GM21825 (cell line): ENCODE data around the gene ITPR1.

Experiments
- ATAC-seq: cut with Tn5 transposase; IDR thresholded peaks from one replicate; pipeline ENCODE4 v1.9.1; 2021; ENCODE audit warnings: mild to moderate bottlenecking, moderate library complexity; ENCODE audit not compliant: unreplicated experiment

The ITPR1 gene

DNA sequence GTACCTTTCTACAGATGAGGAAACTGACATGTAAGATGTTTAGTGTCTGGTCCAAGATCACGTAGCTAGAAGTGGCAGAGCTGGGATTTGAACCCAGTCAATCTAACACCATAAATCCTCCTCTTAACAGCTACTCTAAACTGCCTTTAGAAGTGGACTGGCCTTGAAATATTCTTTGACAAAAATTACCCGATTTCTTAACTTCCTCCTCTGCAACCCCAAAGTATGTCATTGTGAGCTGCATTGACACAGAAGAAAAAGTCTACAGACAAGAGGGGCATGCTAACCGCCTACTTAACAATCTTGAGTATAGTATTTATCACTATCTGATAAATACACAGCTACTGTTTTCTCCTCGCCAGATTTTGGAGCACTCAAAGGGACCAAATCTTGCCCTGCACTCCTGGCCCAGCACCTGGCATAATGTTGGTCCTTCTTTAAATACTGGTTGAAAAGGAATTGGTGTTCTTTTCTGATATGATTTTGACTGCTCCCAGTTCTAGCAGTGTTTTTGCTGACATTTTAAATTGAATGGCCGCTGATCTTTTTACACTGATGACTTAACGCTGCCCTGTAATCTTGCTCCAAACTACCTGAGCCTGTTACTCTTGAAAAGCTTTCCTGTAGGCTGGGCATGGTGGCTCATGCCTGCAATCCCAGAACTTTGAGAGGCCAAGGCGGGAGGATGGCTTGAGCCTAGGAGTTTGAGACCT lies 36.9 kb downstream of the ITPR1 start:
- no peak for ATAC-seq

DNA sequence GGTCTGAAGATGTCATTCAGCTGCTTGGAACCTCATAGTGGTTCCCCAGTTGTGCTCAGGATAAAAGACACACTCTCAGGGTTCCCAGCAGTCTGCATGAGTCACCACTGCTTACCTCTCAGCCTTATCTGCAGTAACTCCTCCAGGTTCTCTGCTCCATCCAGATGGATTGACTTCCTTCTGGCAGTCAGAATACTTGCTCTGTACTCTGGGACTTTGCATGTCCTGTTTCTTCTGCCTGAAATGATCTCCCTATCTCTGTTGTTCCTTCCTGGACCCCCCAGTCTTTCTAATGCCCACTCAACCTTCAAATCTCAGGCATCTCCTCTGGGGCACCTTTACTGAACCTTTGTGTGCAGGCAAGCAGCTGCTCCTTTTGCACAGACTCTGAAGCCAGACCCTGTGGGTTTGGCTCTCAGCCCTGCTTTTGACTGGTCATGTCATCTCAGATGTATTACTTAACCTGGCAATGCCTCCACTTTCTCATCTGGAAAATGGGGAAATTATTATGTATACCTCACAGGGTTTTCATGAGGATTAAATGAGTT lies 38.4 kb downstream of the ITPR1 start:
- no peak for ATAC-seq

DNA sequence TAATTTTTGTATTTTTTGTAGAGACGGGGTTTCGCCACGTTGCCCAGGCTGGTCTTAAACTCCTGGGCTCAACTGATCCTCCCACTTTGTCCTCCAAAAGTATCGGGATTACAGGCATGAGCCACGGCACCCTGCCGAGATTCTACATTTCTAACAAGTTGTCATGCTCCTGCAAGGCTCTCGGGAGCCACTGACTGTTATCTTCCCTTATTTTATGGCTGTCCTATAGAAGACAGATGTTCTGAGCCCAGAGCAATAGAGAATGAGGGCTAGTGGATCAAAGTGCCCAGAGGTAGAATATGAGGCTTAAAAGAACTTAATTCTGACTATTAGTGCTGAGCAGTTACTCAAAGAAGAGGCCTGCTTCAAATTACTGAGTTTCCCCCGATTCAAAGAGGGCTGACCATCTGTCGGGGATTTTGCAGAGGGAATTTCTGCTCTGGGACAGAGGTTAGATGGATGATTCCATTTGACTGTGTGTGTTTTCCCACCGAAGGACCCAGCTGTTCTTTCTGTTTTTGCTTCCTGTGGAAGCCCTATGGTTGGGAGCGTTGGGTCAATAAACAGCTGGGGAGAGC lies 39.5 kb downstream of the ITPR1 start:
- no peak for ATAC-seq

DNA sequence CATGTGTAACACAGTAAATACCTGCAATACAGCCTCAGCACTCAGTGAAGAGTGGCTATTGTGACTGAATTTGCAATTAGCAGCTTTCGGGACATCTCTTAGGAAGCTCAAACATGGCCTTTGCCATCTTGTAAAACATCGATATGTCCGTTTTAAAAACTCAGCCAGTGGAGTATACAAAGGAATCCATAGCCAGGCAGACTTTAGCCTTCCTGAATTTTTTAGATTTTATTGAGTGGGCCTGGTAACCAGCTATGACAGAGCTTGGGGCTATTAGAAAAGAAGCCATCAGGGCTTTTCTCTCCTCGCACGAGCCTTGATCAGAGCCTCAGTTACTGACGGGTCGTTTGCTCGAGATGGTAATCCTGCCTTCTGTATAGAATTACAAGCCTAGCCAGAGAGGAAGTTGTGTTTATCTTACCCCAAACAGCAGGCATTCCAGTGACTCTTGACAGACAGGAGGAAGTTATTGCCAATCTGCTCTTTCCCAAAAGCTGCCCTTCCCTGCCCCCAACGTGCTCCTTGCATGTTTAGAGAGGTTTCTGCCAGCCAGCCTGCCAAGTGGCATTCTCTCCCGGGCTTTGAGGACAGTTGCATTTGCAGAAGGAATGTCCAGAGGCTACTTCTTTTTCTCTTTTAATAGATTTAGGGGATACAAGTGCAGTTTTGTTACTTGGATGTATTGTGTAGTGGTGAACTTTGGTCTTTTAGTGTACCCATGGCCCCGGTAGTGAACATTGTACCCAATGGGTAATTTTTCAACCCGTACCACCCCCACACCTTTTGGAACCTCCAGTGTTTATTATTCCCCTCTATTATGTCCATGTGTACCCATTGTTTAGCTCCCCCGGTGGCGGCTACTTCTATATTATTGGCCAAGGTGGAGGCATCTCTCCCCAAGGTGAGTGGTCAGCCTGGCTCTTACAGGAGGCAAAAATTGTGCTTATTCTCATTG lies 40.6 kb downstream of the ITPR1 start:
- no peak for ATAC-seq

DNA sequence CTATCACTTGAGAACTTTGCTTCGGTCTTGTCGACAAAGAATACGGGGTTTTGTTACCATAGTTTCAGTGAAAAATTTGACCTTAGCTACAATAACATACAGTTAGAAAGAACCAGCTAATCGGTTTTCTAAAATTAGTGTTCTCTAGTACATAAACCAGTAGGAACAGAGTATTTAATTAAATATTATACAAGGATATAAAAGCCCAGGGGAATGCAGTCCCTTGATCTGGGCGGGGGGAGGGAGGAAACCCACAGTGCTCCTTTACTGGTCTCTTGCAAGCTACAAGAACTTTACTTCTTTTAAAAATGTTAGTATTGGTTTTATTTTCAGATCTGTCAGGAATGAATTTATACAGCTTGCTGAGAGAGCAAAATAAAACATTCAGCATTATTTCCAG lies 41.8 kb downstream of the ITPR1 start:
- no peak for ATAC-seq

DNA sequence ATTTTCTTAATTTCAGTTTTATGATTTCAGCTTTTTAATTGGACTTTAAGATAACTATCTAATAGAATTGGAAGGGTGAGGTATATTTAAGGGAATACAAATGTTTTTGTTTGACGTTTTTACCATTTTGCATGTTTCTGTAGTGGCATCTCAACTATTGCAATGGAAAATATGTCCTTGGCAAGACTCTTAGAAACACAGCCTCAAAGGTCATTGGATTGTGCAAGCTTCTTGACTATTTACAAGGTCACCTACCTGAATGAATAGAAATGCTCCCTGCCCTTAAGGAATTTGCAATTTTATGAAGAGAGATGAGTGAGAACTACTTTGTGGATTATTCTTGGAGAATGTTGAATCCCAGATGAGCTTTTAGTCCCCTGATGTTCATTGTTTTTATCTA lies 43.1 kb downstream of the ITPR1 start:
- no peak for ATAC-seq

DNA sequence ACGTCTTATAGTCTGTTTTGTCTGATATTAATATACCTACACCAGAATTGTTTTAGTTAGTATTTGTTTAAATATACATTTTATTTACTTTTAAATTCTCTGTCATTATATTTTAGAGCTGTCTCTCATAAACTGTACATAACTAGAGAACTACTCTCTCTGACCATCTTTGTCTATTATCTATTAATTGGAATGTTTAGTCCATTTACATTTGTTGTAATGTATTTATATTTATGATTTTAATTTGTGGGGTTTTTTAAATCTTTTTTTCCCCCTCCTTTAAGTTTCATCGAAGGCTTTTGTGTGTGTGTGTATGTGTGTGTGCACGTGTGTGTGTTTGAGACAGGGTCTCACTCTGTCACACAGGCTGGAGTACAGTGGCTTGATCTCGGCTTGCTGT lies 47.1 kb downstream of the ITPR1 start:
- ATAC-seq: no peak

DNA sequence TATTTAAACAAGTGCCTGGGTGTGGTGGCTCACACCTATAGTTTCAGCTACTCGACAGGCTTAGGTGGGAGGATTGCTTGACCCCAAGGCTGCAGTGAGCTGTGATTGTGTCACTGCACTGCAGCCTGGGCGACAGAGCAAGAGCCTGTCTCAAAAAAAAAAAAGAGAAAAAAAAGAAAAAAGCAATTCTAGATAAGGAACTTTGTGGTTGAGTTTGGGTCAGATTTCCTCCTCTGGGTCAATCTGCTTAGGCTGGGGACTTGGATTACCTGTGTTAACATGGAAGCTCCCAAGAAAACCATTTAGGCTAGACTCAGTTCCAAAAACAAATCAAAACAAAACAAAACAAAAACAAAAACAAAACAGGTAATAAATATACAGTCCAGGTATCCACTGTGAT lies 50.0 kb downstream of the ITPR1 start:
- ATAC-seq: no peak

DNA sequence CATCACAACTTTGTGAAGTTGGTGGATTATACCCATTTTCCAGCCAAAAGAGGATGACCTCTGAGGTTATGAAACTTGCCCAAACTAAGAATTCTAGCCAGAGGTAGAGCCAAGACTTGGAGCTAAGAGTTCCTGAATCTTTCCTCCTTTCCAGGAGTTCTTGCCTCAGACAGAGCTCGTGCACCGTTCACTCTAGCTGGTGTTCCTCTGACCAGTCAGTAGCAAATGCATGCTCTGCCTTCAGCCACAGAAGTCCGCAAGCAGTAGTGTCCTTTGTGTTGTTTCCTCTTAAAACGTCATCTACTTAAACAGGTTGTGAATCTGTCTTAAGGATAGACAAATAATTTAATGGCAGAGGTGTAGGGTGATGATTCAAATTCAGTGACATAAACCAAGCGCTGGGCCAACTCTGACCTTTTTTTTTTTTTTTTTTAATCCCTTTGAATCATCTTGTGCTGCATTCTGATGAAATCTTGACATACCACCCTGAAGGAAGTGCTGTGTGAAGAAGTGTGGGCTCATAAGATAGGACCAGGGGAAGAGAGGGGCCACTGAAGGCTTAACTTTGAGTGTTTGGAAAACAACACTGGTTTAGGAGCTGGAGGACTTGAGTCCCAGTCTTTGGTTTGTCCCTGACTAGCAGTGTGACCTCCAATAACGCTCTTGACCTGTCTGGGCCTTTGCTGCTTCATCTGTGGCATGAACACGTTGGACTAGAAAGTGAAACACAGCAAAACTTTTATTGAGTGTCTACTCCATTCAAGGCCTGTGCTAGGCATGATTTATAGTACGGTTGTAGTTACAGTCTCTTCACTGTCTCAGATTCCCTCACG lies 53.4 kb downstream of the ITPR1 start:
- ATAC-seq: no peak

DNA sequence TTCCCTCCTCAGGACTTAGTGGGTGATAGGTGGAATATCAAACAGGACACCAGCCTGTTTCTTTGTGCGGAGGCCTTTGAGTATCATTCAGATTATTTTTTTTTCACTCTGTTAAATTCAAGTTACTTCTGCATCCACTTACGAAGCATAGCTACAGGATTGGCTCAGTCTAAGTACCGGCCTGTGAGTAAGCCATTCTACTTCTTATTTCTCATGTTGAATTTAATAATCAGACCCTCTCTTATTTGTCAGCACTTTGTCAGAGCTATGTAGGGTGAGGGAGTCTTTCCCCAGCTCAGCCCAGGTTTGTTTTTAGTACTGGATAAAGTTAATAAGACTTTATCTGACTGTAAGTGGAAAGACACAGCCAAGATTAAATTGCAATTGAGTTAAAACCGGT lies 54.7 kb downstream of the ITPR1 start:
- no peak for ATAC-seq

DNA sequence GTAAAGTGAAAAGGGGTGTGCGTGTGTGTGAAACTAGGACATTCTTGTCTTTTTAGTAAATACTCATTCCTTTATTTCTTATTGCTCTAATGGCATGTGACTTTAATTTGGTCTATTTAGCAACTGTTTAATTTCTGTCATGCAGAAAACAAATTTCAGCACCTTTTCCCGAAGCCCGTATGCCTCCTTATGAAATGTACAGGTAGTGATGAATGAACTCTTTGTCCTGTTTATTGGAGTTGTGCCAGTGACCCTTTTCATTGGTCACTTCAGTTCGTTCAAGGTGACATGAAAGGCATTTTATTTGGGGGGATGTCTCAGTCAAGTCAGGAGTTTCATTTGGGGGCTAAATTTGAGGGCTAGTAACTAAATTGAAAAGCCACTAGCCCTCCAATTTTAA lies 55.2 kb downstream of the ITPR1 start:
- ATAC-seq: no peak

DNA sequence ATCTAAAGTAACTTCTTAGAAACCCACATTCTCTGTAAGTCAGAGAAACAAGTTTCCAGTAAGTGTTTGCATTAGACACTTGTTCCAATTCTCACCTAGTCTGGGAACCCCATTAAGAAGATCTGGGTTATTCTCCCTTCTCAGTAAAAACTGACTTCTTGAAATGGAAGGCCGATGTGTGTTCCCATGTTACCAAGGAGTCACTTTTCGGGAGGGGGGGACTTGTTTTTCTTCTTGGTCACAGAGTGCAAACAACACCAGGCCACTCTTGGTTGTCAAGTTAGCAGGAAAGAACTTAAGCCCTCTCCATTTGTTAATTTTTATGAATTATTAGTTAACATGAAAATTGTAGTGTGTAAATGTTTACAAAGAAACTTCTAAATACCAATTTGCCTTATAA lies 55.6 kb downstream of the ITPR1 start:
- no peak for ATAC-seq

DNA sequence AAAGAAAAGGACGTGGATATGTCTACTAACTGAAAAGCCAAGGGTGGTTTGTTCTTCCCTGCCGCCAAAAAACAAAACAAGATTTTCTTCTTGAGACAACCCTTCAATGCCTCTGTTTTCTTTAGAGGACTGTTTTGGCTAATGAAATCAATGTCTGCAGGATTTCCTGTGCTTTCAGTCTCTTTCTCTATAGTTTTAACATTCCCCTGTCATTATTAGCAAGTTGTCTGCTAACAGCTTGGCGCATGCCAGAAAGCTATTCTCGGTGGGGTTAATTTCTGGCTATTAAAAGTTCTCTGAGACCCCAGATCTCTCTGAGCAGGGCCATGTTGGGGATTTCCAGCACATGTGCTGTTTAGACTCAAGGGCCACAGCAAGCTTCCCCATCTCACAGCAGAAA lies 56.7 kb downstream of the ITPR1 start:
- no peak for ATAC-seq

DNA sequence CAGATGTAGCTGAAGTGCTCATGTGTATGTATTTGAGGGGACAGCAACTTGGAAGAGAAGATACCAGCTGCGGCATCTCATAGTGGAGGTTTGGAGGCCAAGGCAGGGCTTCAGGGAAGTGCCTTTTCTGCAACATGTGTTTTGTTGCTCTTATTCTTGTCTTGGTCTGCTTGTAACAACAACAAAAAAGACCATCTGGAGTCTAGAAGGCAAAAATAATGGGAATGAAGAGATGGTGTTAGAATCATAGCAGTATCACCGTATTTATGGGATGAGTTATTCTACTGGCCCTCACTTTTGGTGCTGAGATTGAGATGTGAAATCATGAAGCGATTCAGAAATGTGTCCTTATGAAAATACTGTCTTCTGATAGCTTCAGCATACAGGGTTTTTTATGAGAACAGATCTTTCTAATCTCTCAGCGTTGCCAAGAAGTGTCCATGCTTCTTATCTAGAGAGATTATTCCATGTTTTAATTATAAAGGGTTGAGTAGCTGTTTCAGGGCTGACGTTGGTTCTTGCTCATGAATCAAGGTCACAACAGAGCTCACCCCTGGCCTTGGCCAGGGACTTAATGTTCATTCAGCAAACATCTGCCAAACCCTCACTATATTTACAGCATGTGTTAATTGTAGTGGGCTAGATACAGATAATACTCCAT lies 58.0 kb downstream of the ITPR1 start:
- ATAC-seq: no peak

DNA sequence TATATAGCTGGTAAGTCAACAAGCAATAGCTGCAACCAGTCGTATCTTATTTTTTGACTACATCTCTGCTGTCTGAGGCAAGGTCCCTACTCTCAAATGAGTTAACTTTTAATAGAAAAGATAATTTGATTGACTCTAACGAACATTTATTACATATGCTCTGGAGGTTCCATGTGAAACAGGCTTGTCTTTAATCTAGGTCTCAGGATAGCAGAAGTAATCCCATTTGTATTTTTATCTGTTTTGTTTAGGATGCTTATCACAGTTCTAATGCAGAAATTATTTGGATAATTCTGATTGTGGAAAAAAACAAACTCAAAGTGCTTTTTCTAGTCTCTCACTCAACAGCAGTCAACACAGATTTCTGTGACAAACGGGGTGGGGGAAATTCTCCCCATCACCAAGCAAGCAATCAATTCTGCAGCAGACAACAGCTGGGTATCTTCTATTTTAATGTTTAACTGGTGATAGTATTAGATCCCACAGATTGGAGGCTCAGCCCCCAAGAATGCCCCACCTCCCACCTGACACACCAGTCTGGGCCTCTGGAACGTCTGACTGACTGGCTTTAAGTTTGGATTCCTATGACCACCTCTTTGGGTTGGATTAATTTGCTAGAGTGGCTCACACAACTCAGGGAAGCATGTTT lies 58.8 kb downstream of the ITPR1 start:
- ATAC-seq: no peak

DNA sequence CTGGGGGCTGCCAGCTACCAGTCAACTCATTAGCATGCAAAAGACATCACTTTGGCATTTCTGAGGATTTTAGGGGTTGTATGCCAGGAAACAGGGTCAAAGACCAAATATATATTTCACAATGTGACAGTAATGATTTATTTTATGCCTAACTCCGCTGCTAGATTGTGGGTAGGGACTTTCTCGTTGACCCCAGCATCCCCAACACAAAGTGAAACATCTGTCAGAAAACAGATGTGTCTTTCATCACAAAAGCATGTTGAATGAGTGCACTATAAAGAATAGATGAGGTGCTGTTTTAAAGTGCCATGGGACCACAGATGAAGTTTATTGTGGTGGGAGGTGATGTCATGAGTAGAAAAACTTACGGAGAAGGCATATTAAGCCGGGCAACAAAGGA lies 59.7 kb downstream of the ITPR1 start:
- ATAC-seq: no peak

DNA sequence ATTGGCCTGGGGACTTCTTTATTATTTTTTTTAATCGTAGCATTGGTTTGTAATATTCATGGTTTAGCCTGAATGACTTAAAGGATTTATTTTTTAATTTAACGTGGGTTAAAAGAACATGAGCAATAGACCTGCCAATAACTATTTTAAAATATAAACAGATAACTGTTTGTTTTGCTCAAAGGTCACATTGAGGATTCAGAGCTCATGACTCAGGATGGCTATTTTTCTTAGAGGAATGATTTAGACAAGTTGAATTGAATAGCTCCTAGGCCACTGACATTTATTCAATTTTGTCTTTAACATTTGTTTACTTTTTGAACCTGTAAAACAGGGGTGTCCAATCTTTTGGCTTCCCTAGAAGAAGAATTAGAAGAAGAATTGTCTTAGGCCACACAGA lies 68.5 kb downstream of the ITPR1 start:
- ATAC-seq: no peak

DNA sequence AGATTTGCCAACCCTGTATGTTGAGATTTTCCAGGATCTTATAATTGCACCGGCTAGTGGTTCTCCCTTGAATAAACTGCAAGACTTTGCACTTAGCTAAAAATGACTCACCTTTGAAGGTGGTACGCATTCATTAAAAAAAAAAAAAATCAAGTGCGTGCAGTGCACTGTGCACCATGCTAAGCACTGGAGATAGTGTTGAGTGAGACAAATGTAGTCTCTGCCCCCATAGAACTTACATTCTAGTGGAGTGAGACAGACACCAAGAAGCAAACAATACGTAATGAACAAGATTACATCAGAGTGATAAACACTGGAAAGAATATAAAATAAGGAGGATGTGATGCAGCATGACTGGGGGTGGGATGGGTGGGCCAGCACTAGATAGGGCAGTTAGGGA lies 69.4 kb downstream of the ITPR1 start:
- ATAC-seq: no peak

DNA sequence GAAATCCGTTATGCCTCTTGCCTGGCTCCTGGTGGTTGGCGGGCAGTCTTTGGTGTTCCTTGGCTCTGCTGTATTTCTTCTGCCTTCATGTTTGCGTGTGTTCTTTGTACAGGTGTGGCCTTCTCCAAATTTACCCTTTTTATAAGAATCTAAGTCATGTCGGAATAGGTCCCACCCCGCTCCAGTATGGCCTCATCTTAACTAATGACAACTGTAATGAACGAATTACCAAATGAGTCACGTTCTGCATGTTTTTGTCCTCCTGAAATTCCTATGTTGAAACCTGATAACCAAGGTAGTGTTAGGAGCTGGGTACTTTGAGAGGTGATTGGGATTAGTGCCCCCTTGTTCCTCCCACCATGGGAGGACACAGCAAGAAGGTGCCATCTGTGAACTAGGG lies 71.1 kb downstream of the ITPR1 start:
- ATAC-seq: no peak
